Trophoblast cell (in vitro differentiated cells and primary cell): ENCODE data around the gene FHOD3.
A peak's percentile ranks its signal among the peaks of the same experiment; 100 is the strongest.

ENCODE experiments used
- DNase-seq, 2 donors: peaks; one replicate each; pipeline ENCODE4 v3.0.0-alpha.2; 2016
- H2AFZ ChIP-seq: 2 replicates; pipeline ENCODE4 v1.6.1; 2013; ENCODE audit warnings: low read length, moderate library complexity, mild to moderate bottlenecking; ENCODE audit not compliant: insufficient read depth, poor library complexity
- H2AK5ac ChIP-seq: 2 replicates; pipeline ENCODE4 v1.6.1; 2013; ENCODE audit warnings: mild to moderate bottlenecking, low read length
- H2BK120ac ChIP-seq: 2 replicates; pipeline ENCODE4 v1.6.1; 2013; ENCODE audit warnings: low read length, mild to moderate bottlenecking, moderate library complexity; ENCODE audit not compliant: insufficient read depth, poor library complexity
- H2BK12ac ChIP-seq: 2 replicates; pipeline ENCODE4 v1.6.1; 2013; ENCODE audit warnings: mild to moderate bottlenecking, low read length, moderate library complexity
- H2BK5ac ChIP-seq: 2 replicates; pipeline ENCODE4 v1.6.1; 2013; ENCODE audit warnings: low read length, low read depth, moderate library complexity, mild to moderate bottlenecking; ENCODE audit not compliant: poor library complexity
- H3K14ac ChIP-seq: 2 replicates; pipeline ENCODE4 v1.6.1; 2013; ENCODE audit warnings: mild to moderate bottlenecking, low read length
- H3K18ac ChIP-seq: 2 replicates; pipeline ENCODE4 v1.6.1; 2013; ENCODE audit warnings: mild to moderate bottlenecking, low read length
- H3K23ac ChIP-seq: 2 replicates; pipeline ENCODE4 v1.6.1; 2013; ENCODE audit warnings: low read length
- H3K27ac ChIP-seq: 2 replicates; pipeline ENCODE4 v1.5.1; 2013; ENCODE audit warnings: low read depth, mild to moderate bottlenecking, inconsistent platforms, low read length, moderate library complexity
- H3K27me3 ChIP-seq: 2 replicates; pipeline ENCODE4 v1.6.1; 2013; ENCODE audit warnings: inconsistent platforms, mild to moderate bottlenecking, low read length, moderate library complexity; ENCODE audit not compliant: insufficient read depth
- H3K36me3 ChIP-seq, 2 experiments: 1 replicate in 1 of 2; 2 replicates in 1 of 2; pipeline ENCODE4 v1.6.1; 2013; ENCODE audit warnings: low read length in 2 of 2, mild to moderate bottlenecking in 2 of 2, moderate library complexity in 1 of 2; ENCODE audit not compliant: insufficient read depth in 2 of 2, control insufficient read depth in 1 of 2
- H3K4ac ChIP-seq: 2 replicates; pipeline ENCODE4 v1.6.1; 2013; ENCODE audit warnings: low read depth, mild to moderate bottlenecking, low read length, moderate library complexity
- H3K4me1 ChIP-seq, 2 experiments: 1 replicate in 1 of 2; 2 replicates in 1 of 2; pipeline ENCODE4 v1.6.1; 2013; ENCODE audit warnings: low read length in 2 of 2, mild to moderate bottlenecking in 2 of 2, moderate library complexity in 1 of 2; ENCODE audit not compliant: insufficient read depth in 2 of 2, control insufficient read depth in 1 of 2
- H3K4me2 ChIP-seq: 2 replicates; pipeline ENCODE4 v1.6.1; 2013; ENCODE audit warnings: inconsistent platforms, mild to moderate bottlenecking, low read length, moderate library complexity
- H3K4me3 ChIP-seq: 2 replicates; pipeline ENCODE4 v1.5.1; 2013; ENCODE audit warnings: mild to moderate bottlenecking, low read depth, low read length, inconsistent platforms
- H3K79me1 ChIP-seq: one replicate; pipeline ENCODE4 v1.6.1; 2013; ENCODE audit warnings: low read length
- H3K79me2 ChIP-seq: 2 replicates; pipeline ENCODE4 v1.6.1; 2013; ENCODE audit warnings: low read length, mild to moderate bottlenecking; ENCODE audit not compliant: control insufficient read depth, insufficient read depth, poor library complexity
- H3K9ac ChIP-seq: 2 replicates; pipeline ENCODE4 v1.6.1; 2013; ENCODE audit warnings: mild to moderate bottlenecking, low read length
- H3K9me3 ChIP-seq: 2 replicates; pipeline ENCODE4 v1.6.1; 2013; ENCODE audit warnings: low read depth, mild to moderate bottlenecking, control low read depth, inconsistent platforms, low read length; ENCODE audit not compliant: insufficient read depth
- H4K12ac ChIP-seq: 2 replicates; pipeline ENCODE4 v1.6.1; 2013; ENCODE audit warnings: low read depth, mild to moderate bottlenecking, low read length, moderate library complexity
- H4K8ac ChIP-seq: 2 replicates; pipeline ENCODE4 v1.6.1; 2013; ENCODE audit warnings: low read depth, mild to moderate bottlenecking, low read length, moderate library complexity
- H4K91ac ChIP-seq: one replicate; pipeline ENCODE4 v1.6.1; 2013; ENCODE audit warnings: low read depth, mild to moderate bottlenecking, low read length, moderate library complexity
- WGBS: extraction: QIAGEN DNeasy Blood & Tissue Kit; methylation state at CpG from one replicate; pipeline ENCODE4 v1.1.7; 2013; ENCODE audit warnings: missing lambda C conversion rate; ENCODE audit not compliant: insufficient read length, insufficient coverage; ENCODE audit errors: extremely low coverage; 5-methylcytosine and 5-hydroxymethylcytosine counted together

FHOD3 gene

DNA sequence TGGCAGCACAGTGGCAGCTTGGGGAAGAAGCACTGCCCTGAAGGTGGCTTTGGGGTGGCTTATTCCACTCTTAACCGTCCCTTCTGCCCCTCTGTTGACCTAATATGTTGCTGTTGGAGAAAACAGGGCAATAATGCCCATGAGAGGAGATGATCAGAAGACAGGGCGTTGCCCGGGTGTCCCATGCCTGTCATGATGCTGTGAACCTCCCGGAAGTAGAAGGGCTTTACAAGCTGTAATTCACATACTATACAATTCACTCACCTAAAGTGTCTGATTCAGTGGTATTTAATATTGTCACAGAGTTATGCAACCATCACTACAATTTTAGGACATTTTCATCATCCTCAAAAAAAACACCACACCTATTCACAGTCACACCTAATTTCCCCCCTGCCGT, 112.3 kb downstream of the FHOD3 start:
- Histone ChIP-seq H4K12ac (no peak overlapping the region), H2BK5ac (no peak overlapping the region), H4K8ac (no peak overlapping the region), H3K23ac (no peak overlapping the region), H3K4me1 (peaks cover 12 to 16% of the 10 kb centered on the region in 2 experiments), H3K18ac (peak overlapping the region; percentile 79), H4K91ac (peak overlapping the region; percentile 66), H3K27me3 (no peaks in the 10 kb centered on the region), H3K4ac (peak overlapping the region; percentile 65), H3K9ac (no peak overlapping the region), H2AK5ac (peak overlapping the region; percentile 95), H2BK12ac (peak overlapping the region; percentile 63), H3K79me1 (peaks cover 4% of the 10 kb centered on the region), H3K79me2 (no peaks in the 10 kb centered on the region), H3K27ac (no peak overlapping the region), H3K4me3 (no peak overlapping the region), H3K4me2 (no peak overlapping the region), H3K36me3 (peaks cover 3 to 4% of the 10 kb centered on the region in 2 experiments), H2AFZ (no peak overlapping the region), H3K9me3 (peaks cover 1% of the 10 kb centered on the region), H3K14ac (peak overlapping the region; percentile 47), H2BK120ac (no peak overlapping the region)
- WGBS: no CpG with 5 or more reads among the region's 5 CpGs
- peak in 1 of 2 donors; percentile 43 for DNase-seq

DNA sequence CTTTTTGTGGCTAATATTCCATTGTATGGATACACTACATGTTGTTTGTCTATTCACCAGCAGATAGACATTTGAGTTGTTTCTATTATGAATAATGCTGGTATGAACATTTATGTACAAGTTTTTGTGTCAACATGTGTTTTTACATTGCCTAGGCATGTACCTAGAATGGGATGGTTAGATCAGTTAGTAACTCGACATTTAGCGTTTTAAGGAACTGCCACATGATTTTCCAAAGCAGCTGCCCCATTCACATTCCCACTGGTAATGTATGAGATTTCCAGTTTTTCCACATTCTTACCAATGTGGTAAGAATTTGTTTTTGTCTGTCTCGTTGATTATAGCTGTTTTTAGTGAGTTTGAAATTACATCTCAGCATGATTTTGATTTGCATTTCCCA, 112.8 kb downstream of the FHOD3 start:
- peaks cover 2% of the 10 kb centered on the region for H3K9me3 ChIP-seq
- no peak overlapping the region for H3K27ac ChIP-seq
- no peaks in the 10 kb centered on the region for H3K79me2 ChIP-seq
- no peak overlapping the region for H4K91ac ChIP-seq
- H2BK120ac ChIP-seq: no peak overlapping the region
- no peak overlapping the region for H2BK5ac ChIP-seq
- H3K4me2 ChIP-seq: no peak overlapping the region
- no peak overlapping the region for H4K8ac ChIP-seq
- H3K9ac ChIP-seq: no peak overlapping the region
- no peak overlapping the region for H2BK12ac ChIP-seq
- H3K23ac ChIP-seq: no peak overlapping the region
- H3K4me3 ChIP-seq: no peak overlapping the region
- peaks cover 12 to 16% of the 10 kb centered on the region in 2 experiments for H3K4me1 ChIP-seq
- H3K36me3 ChIP-seq: peaks cover 4 to 5% of the 10 kb centered on the region in 2 experiments
- no peak overlapping the region for H4K12ac ChIP-seq
- H3K18ac ChIP-seq: no peak overlapping the region
- H3K4ac ChIP-seq: no peak overlapping the region
- no peak overlapping the region for H3K14ac ChIP-seq
- H2AFZ ChIP-seq: no peak overlapping the region
- WGBS: no CpG with 5 or more reads among the region's 3 CpGs
- no peak overlapping the region for H2AK5ac ChIP-seq
- H3K27me3 ChIP-seq: no peaks in the 10 kb centered on the region
- peaks cover 4% of the 10 kb centered on the region for H3K79me1 ChIP-seq
- DNase-seq: peak in 1 of 2 donors; percentile 94

DNA sequence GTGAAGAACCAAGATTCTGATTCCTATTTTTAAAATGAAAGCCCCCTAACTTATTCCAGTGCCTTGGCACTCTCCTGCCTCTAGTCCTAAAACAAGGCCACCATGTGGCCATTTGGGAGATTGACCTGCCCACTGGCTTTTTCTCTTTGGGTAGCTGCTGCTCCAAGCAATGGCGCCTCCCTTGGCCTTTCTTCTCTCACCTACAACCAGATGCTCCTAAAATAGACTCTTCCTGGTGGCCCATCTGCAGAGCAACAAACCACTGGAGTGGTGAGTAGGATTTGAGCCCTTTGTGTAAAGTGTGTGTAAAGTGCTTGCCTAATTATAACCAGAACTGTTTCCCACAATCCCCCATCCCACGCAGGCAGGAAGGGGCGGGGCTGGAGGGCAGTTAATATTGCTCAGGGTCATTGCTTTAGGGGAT, 114.2 kb downstream of the FHOD3 start:
- Histone ChIP-seq H3K4me3 (no peak overlapping the region), H4K12ac (no peak overlapping the region), H3K4ac (no peak overlapping the region), H2AFZ (no peak overlapping the region), H2BK5ac (no peak overlapping the region), H3K9ac (no peak overlapping the region), H3K27me3 (no peaks in the 10 kb centered on the region), H2BK12ac (peak overlapping the region; percentile 37), H3K18ac (no peak overlapping the region), H3K79me1 (peaks cover 4% of the 10 kb centered on the region), H3K23ac (no peak overlapping the region), H3K4me2 (no peak overlapping the region), H3K36me3 (peaks cover 4 to 5% of the 10 kb centered on the region in 2 experiments), H3K79me2 (no peaks in the 10 kb centered on the region), H2BK120ac (peak overlapping the region; percentile 35), H3K9me3 (peaks cover 2% of the 10 kb centered on the region), H2AK5ac (no peak overlapping the region), H3K27ac (no peak overlapping the region), H4K91ac (no peak overlapping the region), H3K14ac (peak overlapping the region; percentile 29), H4K8ac (no peak overlapping the region), H3K4me1 (peaks cover 10 to 14% of the 10 kb centered on the region in 2 experiments)
- DNase-seq: peak in 1 of 2 donors; percentile 60
- WGBS: no CpG with 5 or more reads among the region's 3 CpGs

DNA sequence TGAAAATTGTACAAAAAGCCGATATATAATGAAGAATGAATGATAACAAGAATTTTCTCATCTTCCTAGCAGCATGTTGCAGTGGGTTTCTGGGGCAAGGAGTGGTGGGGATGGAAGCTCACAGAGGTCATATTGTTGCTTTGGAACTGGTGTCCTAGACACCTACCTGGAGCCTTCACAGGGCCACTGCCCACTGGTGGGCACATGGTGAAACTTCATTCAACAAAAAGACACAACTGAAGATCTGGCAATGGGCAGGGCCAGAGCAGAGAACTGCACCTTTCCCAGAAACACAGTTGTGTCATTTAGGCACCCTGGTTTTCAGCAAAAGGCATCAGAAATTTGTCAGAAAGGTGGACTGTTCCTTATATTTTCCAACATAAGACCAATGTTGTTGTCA, 115.3 kb downstream of the FHOD3 start:
- no CpG with 5 or more reads among the region's 1 CpG for WGBS
- Histone ChIP-seq H2BK120ac (peak overlapping the region; percentile 17), H3K9ac (no peak overlapping the region), H3K9me3 (peaks cover 2% of the 10 kb centered on the region), H2AFZ (no peak overlapping the region), H3K4me2 (no peak overlapping the region), H3K4ac (no peak overlapping the region), H3K4me1 (peaks cover 8 to 10% of the 10 kb centered on the region in 2 experiments), H2BK12ac (peak overlapping the region; percentile 65), H3K79me2 (no peaks in the 10 kb centered on the region), H3K27ac (no peak overlapping the region), H3K27me3 (no peaks in the 10 kb centered on the region), H4K12ac (no peak overlapping the region), H3K18ac (no peak overlapping the region), H3K36me3 (peaks cover 4 to 5% of the 10 kb centered on the region in 2 experiments), H3K4me3 (no peak overlapping the region), H3K23ac (no peak overlapping the region), H2BK5ac (no peak overlapping the region), H3K79me1 (peaks cover 4% of the 10 kb centered on the region), H3K14ac (no peak overlapping the region), H4K8ac (no peak overlapping the region), H4K91ac (no peak overlapping the region), H2AK5ac (no peak overlapping the region)
- peak; percentile 53 to 68 for DNase-seq
